Astrocyte of the cerebellum (primary cell): ENCODE data around the gene KCNG2.

Experiments used
- DNase-seq: peaks from one replicate; pipeline ENCODE4 v3.0.0-alpha.2; 2011; ENCODE audit warnings: low read depth
- H3K4me3 ChIP-seq: 2 replicates; pipeline ENCODE4 v1.5.1; 2011; ENCODE audit warnings: mild to moderate bottlenecking, low read depth, low read length, moderate library complexity
- in situ Hi-C: cut with HindIII; loops from 2 replicates; pipeline ENCODE4 v1.10.0; 2017; ENCODE audit warnings: low sequenced_read_pairs
- TF ChIP-seq, protein P1 (sequence below): IDR thresholded peaks from 2 replicates; pipeline ENCODE4 v1.5.1; 2012; ENCODE audit warnings: low read length, low read depth, moderate library complexity, mild to moderate bottlenecking; ENCODE audit errors: missing control alignments

The KCNG2 gene

DNA sequence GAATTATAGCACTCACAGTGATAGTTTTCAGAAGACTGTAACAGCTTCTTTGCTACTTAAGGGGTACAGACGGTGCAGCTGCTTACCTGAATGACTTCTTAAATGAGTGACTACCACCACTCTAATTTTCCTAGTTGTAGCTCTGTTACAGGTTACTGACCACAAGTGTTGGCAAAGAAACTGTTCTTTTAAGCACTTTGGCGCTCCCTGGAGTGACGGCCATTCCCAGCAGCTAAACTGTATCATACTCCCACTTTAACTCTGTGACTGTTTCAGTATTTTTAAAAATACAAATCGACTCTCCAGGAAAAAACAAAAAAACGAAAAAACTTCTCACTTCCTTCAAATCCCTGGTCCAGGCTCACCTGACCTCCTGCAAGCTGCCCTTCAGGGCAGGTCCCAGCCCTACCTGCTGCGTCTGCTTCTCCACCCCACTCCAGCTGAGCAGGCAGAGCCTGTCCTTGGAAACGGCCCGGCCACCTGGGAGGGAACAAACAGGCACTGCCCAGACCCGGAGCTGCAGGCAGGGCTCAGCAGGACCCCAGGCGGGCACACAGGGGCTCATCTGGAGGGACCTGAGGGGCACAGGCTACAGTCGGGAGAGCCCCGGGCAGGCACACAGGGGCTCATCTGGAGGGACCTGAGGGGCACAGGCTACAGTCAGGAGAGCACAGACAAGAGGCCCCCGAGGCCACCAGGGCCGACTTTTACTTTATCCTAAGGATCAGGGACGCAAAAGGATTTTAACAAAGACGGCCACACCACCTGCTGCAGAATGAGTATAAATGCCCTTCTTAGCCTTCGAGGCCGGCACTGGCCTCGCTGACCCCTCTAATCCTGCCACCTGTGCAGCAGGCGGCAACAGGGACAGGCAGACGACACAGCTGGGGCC is 129.2 kb downstream of the KCNG2 start:
- TF ChIP-seq, protein P1, sequence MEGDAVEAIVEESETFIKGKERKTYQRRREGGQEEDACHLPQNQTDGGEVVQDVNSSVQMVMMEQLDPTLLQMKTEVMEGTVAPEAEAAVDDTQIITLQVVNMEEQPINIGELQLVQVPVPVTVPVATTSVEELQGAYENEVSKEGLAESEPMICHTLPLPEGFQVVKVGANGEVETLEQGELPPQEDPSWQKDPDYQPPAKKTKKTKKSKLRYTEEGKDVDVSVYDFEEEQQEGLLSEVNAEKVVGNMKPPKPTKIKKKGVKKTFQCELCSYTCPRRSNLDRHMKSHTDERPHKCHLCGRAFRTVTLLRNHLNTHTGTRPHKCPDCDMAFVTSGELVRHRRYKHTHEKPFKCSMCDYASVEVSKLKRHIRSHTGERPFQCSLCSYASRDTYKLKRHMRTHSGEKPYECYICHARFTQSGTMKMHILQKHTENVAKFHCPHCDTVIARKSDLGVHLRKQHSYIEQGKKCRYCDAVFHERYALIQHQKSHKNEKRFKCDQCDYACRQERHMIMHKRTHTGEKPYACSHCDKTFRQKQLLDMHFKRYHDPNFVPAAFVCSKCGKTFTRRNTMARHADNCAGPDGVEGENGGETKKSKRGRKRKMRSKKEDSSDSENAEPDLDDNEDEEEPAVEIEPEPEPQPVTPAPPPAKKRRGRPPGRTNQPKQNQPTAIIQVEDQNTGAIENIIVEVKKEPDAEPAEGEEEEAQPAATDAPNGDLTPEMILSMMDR = no peak
- H3K4me3 ChIP-seq = no peak overlapping the region
- no peak for DNase-seq
- in situ Hi-C loops = loop anchor here (5.0 kb wide), 1 partner anchor 65 kb away; no protein-coding TSS in a partner anchor

DNA sequence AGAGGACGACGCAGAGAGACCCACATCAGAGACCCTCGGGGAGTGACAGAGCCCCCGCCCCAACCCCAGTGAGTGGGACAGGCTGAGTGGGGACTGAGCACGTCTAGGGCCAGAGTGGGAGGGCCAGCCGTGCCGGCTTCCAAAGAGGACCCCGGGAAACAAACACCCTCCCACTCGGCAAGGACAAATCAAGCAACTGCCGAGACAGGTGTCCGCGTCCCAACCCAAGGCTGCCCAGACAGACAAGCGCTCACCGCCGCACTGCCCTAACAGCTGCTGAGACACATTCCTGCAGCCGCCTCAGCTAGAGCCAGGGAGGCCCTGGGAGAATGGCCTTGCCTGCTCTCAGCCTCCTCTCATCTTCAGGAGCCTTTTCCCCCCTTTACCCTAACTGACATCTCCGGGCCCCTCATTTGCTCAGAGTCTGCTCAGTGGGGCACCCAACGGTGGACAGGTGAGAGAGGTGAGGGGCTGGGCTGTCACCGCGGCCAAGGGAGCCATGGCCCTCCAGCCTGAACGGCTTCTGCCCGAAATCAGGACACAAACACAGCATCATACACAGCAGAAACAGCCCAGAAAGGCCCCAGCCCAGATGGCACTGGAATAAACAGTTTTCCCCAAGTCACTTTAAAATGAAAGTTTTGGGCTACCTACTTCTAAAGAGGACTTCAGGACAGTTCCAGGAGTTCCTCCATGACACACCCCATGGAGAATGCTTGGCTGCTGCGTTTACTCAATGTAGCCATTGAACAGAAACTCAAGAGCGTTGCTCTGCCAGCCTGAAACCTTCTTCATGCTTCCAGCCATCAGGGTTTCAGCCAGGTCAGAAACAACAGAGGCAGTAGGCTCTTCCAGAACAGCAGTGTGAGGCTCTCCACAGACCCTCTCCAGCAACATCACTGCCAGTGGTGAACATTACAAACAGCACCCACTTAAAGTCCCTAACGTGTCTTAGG is 130.1 kb downstream of the KCNG2 start:
- TF ChIP-seq, protein P1 = no peak
- in situ Hi-C loops = loop anchor here (5.0 kb wide), 1 partner anchor 66 kb away; no protein-coding TSS in a partner anchor
- DNase-seq = no peak
- H3K4me3 ChIP-seq = no peak overlapping the region

DNA sequence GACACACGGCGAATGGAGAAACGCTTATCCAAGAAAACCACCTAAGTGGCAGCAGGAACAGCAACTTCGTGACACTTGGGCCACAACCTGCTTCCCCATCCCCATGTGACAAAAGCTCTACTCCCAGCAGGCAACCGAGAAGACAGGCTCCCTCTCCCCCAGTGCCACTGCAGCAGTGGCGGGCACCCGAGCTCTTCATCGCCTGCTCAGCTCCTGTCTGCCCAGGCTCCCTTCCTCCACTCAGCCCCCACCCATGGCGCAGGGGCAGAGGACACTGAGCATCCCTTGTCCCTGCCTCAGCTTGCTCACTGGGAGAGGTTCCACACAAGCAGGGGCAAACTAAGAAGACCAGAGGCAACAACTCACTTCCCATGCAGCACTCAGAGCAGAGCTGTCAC is 130.8 kb downstream of the KCNG2 start:
- H3K4me3 ChIP-seq = no peak overlapping the region
- no peak for DNase-seq
- TF ChIP-seq, protein P1 = no peak
- in situ Hi-C loops = loop anchor here (5.0 kb wide), 1 partner anchor 66 kb away; no protein-coding TSS in a partner anchor

DNA sequence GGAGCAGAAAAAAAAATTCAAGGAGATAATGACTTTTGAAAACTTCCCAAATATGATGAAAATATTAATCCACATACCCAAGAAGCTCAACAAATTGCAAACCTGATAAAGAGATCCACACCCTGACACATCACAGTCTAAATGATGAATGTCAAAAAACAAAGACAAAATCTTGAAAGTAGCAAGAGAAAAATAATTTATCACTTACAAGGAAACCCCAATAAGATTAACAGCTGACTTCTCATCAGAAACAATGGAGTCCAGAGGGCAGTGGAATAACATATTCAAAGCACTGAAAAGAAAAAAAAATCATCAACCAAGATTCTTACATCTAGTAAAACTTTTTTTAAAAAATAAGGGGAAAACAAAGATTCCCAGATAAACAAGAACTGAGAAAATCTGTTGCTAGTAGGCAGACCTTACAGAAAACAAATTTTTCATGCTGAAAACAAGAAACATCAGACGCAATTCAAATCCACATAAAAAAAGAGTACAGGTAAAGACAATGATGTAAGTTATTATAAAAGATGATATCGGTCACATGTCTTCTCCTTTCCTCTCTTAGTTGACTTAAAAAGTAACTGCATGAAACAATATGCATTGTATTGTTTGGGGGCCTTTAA is 132.4 kb downstream of the KCNG2 start:
- no peak overlapping the region for H3K4me3 ChIP-seq
- TF ChIP-seq, protein P1 = no peak
- in situ Hi-C loops = no loop called here
- no peak for DNase-seq

GRCh38 chr18:79931475-79931874 is 133.7 kb downstream of the KCNG2 start:
- DNase-seq = no peak
- in situ Hi-C loops = no loop called here
- TF ChIP-seq, protein P1 = no peak
- H3K4me3 ChIP-seq = no peak overlapping the region

DNA sequence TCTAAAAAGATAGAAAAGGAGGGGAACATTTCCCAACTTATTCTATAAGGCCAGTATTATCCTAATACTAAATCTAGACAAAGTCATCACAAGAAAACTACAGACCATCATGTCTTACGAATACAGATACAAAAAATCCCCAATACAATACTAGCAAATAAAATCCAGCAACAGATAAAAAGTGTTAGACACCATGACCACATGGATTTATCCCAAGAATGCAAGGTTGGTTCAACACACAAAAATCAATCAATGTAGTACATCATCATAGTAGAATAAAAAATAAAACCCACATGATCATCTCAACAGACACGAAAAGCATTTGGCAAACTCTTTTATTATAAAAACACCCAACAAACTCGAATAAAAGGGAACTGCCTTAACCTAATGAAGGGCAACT is 135.2 kb downstream of the KCNG2 start:
- in situ Hi-C loops = no loop called here

More for the DNA sequence above, 135.2 kb downstream of the KCNG2 start:
- no peak for DNase-seq
- TF ChIP-seq, protein P1 = no peak
- H3K4me3 ChIP-seq = no peak overlapping the region
